Measurements from ENCODE around the gene MMP8.

- TF ChIP-seq, protein P1, sequence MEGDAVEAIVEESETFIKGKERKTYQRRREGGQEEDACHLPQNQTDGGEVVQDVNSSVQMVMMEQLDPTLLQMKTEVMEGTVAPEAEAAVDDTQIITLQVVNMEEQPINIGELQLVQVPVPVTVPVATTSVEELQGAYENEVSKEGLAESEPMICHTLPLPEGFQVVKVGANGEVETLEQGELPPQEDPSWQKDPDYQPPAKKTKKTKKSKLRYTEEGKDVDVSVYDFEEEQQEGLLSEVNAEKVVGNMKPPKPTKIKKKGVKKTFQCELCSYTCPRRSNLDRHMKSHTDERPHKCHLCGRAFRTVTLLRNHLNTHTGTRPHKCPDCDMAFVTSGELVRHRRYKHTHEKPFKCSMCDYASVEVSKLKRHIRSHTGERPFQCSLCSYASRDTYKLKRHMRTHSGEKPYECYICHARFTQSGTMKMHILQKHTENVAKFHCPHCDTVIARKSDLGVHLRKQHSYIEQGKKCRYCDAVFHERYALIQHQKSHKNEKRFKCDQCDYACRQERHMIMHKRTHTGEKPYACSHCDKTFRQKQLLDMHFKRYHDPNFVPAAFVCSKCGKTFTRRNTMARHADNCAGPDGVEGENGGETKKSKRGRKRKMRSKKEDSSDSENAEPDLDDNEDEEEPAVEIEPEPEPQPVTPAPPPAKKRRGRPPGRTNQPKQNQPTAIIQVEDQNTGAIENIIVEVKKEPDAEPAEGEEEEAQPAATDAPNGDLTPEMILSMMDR (optimal IDR thresholded peaks at IDR 0.05 in 1 of 3, IDR thresholded peaks at IDR 0.05 in 1 of 3, conservative IDR thresholded peaks at IDR 0.05 in 1 of 3; ENCODE audit: extremely low read depth in 1 of 3, insufficient read depth in 2 of 3, low read length in 3 of 3): no peak
- no peak for TF ChIP-seq EZH2 (IDR thresholded peaks at IDR 0.05; ENCODE audit: low read length)
These were observed 28.5 kb upstream of the MMP8 start for GRCh38 chr11:102753267-102753666.
